Activated CD4-positive, alpha-beta memory T cell treated with anti-CD3 and anti-CD28 coated beads, Interleukin-2, amount 10 ng/mL, durations not matched to agents 7 days and 5 days (primary cell): ENCODE data around the gene PLEKHG1. TPM values are rescaled to one million over a fixed set of nuclear protein-coding genes. Genes with fewer than 3 reads are reported as not detected.
A peak's percentile ranks its signal among the peaks of the same experiment; 100 is the strongest.

ENCODE experiments used
- CTCF ChIA-PET: fragments of 350-600 bp; sonication (Branson Sonifier 250); formaldehyde crosslinking; loops from one replicate; lab custom pipeline; 2021; ENCODE audit warnings: antibody characterized with exemption, inconsistent platforms; lab: Charles Lee
- POLR2A ChIA-PET: fragments of 350-600 bp; sonication (Branson Sonifier 250); formaldehyde crosslinking; loops from one replicate; lab custom pipeline; 2021; ENCODE audit warnings: antibody characterized with exemption; lab: Charles Lee
- DNase-seq: peaks from one replicate; pipeline ENCODE4 v3.0.0-alpha.2; 2020
- H3K27ac Mint-ChIP-seq: one replicate; pipeline ENCODE4 v1.8.0; 2021; ENCODE audit warnings: mild to moderate bottlenecking, mixed read lengths
- H3K27me3 Mint-ChIP-seq: one replicate; pipeline ENCODE4 v1.8.0; 2021; ENCODE audit warnings: mixed read lengths
- H3K36me3 Mint-ChIP-seq: one replicate; pipeline ENCODE4 v1.8.0; 2021; ENCODE audit warnings: low read depth, mixed read lengths
- H3K4me1 Mint-ChIP-seq: one replicate; pipeline ENCODE4 v1.8.0; 2021; ENCODE audit warnings: mixed read lengths
- H3K4me3 Mint-ChIP-seq: one replicate; pipeline ENCODE4 v1.8.0; 2021; ENCODE audit warnings: mild to moderate bottlenecking, mixed read lengths
- H3K9me3 Mint-ChIP-seq: one replicate; pipeline ENCODE4 v1.8.0; 2021; ENCODE audit warnings: mixed read lengths
- total RNA-seq, 2 experiments: library from RNA; stranded (reverse); gene quantifications; one replicate each; pipeline ENCODE4 v1.2.3, GENCODE V29; 2021

PLEKHG1 gene
- total RNA-seq, 2 experiments from 2014 or later = 2.3 to 2.9 TPM

GRCh38 chr6:150627585-150628025 is 27.9 kb downstream of the PLEKHG1 start:
- Mint-ChIP-seq H3K36me3 (no peaks in the 10 kb centered on the region), H3K27ac (no peak overlapping the region), H3K27me3 (no peaks in the 10 kb centered on the region), H3K9me3 (no peaks in the 10 kb centered on the region), H3K4me1 (peaks cover 16% of the 10 kb centered on the region), H3K4me3 (no peak overlapping the region)
- POLR2A ChIA-PET = no interaction called here
- no peak for DNase-seq
- CTCF ChIA-PET = no interaction called here

GRCh38 chr6:150628908-150629307 is 29.2 kb downstream of the PLEKHG1 start:
- Mint-ChIP-seq H3K4me3 (no peak overlapping the region), H3K36me3 (no peaks in the 10 kb centered on the region), H3K9me3 (no peaks in the 10 kb centered on the region), H3K27me3 (no peaks in the 10 kb centered on the region), H3K4me1 (peaks cover 21% of the 10 kb centered on the region), H3K27ac (no peak overlapping the region)
- DNase-seq = no peak
- ChIA-PET CTCF (no interaction called here), POLR2A (no interaction called here)

GRCh38 chr6:150631283-150631983 is 31.7 kb downstream of the PLEKHG1 start:
- H3K4me3 Mint-ChIP-seq = no peak overlapping the region
- H3K27ac Mint-ChIP-seq = no peak overlapping the region
- peaks cover 22% of the 10 kb centered on the region for H3K4me1 Mint-ChIP-seq
- no peaks in the 10 kb centered on the region for H3K36me3 Mint-ChIP-seq
- no peaks in the 10 kb centered on the region for H3K27me3 Mint-ChIP-seq
- DNase-seq = no peak
- ChIA-PET CTCF (no interaction called here), POLR2A (no interaction called here)
- H3K9me3 Mint-ChIP-seq = no peaks in the 10 kb centered on the region

GRCh38 chr6:150631984-150632642 is 32.4 kb downstream of the PLEKHG1 start:
- Mint-ChIP-seq H3K4me1 (peaks cover 22% of the 10 kb centered on the region), H3K36me3 (no peaks in the 10 kb centered on the region), H3K4me3 (no peak overlapping the region), H3K27ac (no peak overlapping the region), H3K27me3 (no peaks in the 10 kb centered on the region), H3K9me3 (no peaks in the 10 kb centered on the region)
- ChIA-PET POLR2A (interaction anchor here (1.3 kb wide), 1 partner anchor 11 kb away, joined by 3 read pairs; no protein-coding TSS in a partner anchor), CTCF (no interaction called here)
- no peak for DNase-seq

GRCh38 chr6:150632785-150633485 is 33.2 kb downstream of the PLEKHG1 start:
- ChIA-PET CTCF (interaction anchor here (0.6 to 1.1 kb wide), 3 partner anchors 32 to 215 kb away, joined by 3 to 5 read pairs (median 3); no protein-coding TSS in a partner anchor), POLR2A (interaction anchor here (0.7 to 1.3 kb wide), 2 partner anchors 11 to 22 kb away, joined by 3 read pairs; no protein-coding TSS in a partner anchor)
- Mint-ChIP-seq H3K27me3 (peaks cover 3% of the 10 kb centered on the region), H3K27ac (peak overlapping the region; percentile 5), H3K4me3 (peak overlapping the region; percentile 58), H3K9me3 (no peaks in the 10 kb centered on the region), H3K36me3 (no peaks in the 10 kb centered on the region), H3K4me1 (peaks cover 22% of the 10 kb centered on the region)
- no peak for DNase-seq

- POLR2A ChIA-PET = no interaction called here
- Mint-ChIP-seq H3K36me3 (no peaks in the 10 kb centered on the region), H3K4me1 (peaks cover 22% of the 10 kb centered on the region), H3K27me3 (peaks cover 3% of the 10 kb centered on the region), H3K27ac (no peak overlapping the region), H3K9me3 (no peaks in the 10 kb centered on the region), H3K4me3 (peak overlapping the region; percentile 58)
- no peak for DNase-seq
- CTCF ChIA-PET = interaction anchor here (0.6 to 1.1 kb wide), 3 partner anchors 33 to 216 kb away, joined by 3 to 5 read pairs (median 3); no protein-coding TSS in a partner anchor
These were observed 33.8 kb downstream of the PLEKHG1 start for GRCh38 chr6:150633486-150633834.

GRCh38 chr6:150634176-150634963 is 34.7 kb downstream of the PLEKHG1 start:
- H3K36me3 Mint-ChIP-seq = no peaks in the 10 kb centered on the region
- CTCF ChIA-PET = no interaction called here
- POLR2A ChIA-PET = no interaction called here

GRCh38 chr6:150634964-150635292 is 35.2 kb downstream of the PLEKHG1 start:
- H3K36me3 Mint-ChIP-seq = no peaks in the 10 kb centered on the region
- H3K27ac Mint-ChIP-seq = no peak overlapping the region
- peaks cover 22% of the 10 kb centered on the region for H3K4me1 Mint-ChIP-seq
- no peak for DNase-seq
- peaks cover 3% of the 10 kb centered on the region for H3K27me3 Mint-ChIP-seq
- POLR2A ChIA-PET = interaction anchor here (0.6 kb wide), 1 partner anchor 551 kb away, joined by 3 read pairs; no protein-coding TSS in a partner anchor
- H3K4me3 Mint-ChIP-seq = no peak overlapping the region
- no peaks in the 10 kb centered on the region for H3K9me3 Mint-ChIP-seq
- CTCF ChIA-PET = no interaction called here

More at GRCh38 chr6:150634176-150634963, 34.7 kb downstream of the PLEKHG1 start:
- peaks cover 3% of the 10 kb centered on the region for H3K27me3 Mint-ChIP-seq
- H3K4me3 Mint-ChIP-seq = no peak overlapping the region
- no peak for DNase-seq
- no peaks in the 10 kb centered on the region for H3K9me3 Mint-ChIP-seq
- H3K27ac Mint-ChIP-seq = no peak overlapping the region
- peaks cover 22% of the 10 kb centered on the region for H3K4me1 Mint-ChIP-seq

GRCh38 chr6:150635906-150636514 is 36.3 kb downstream of the PLEKHG1 start:
- no peak for DNase-seq
- Mint-ChIP-seq H3K36me3 (no peaks in the 10 kb centered on the region), H3K27me3 (peaks cover 3% of the 10 kb centered on the region), H3K4me3 (no peak overlapping the region), H3K9me3 (no peaks in the 10 kb centered on the region), H3K27ac (no peak overlapping the region), H3K4me1 (peaks cover 24% of the 10 kb centered on the region)
- CTCF ChIA-PET = no interaction called here
- POLR2A ChIA-PET = no interaction called here

- H3K4me1 Mint-ChIP-seq = peaks cover 25% of the 10 kb centered on the region
- H3K4me3 Mint-ChIP-seq = no peak overlapping the region
- no peak for DNase-seq
- ChIA-PET POLR2A (no interaction called here), CTCF (no interaction called here)
- H3K9me3 Mint-ChIP-seq = no peaks in the 10 kb centered on the region
- peaks cover 3% of the 10 kb centered on the region for H3K27me3 Mint-ChIP-seq
- no peak overlapping the region for H3K27ac Mint-ChIP-seq
- H3K36me3 Mint-ChIP-seq = no peaks in the 10 kb centered on the region
These were observed 37.1 kb downstream of the PLEKHG1 start for GRCh38 chr6:150636808-150637207.

GRCh38 chr6:150637266-150637665 is 37.6 kb downstream of the PLEKHG1 start:
- CTCF ChIA-PET = no interaction called here
- H3K27ac Mint-ChIP-seq = no peak overlapping the region
- H3K4me1 Mint-ChIP-seq = peaks cover 23% of the 10 kb centered on the region

GRCh38 chr6:150638267-150638666 is 38.6 kb downstream of the PLEKHG1 start:
- no peak for DNase-seq
- Mint-ChIP-seq H3K9me3 (no peaks in the 10 kb centered on the region), H3K27ac (no peak overlapping the region), H3K36me3 (no peaks in the 10 kb centered on the region), H3K4me1 (peaks cover 13% of the 10 kb centered on the region), H3K27me3 (peaks cover 3% of the 10 kb centered on the region), H3K4me3 (no peak overlapping the region)
- POLR2A ChIA-PET = interaction anchor here (0.5 kb wide), 1 partner anchor 143 kb away, joined by 3 read pairs; no protein-coding TSS in a partner anchor
- CTCF ChIA-PET = interaction anchor here (1.2 kb wide), 1 partner anchor 11 kb away, joined by 3 read pairs; no protein-coding TSS in a partner anchor

More at GRCh38 chr6:150637266-150637665, 37.6 kb downstream of the PLEKHG1 start:
- H3K9me3 Mint-ChIP-seq = no peaks in the 10 kb centered on the region
- no peaks in the 10 kb centered on the region for H3K36me3 Mint-ChIP-seq
- no peak for DNase-seq
- POLR2A ChIA-PET = no interaction called here
- H3K4me3 Mint-ChIP-seq = no peak overlapping the region
- peaks cover 3% of the 10 kb centered on the region for H3K27me3 Mint-ChIP-seq
